GM18867 (cell line): ENCODE data around the gene TMEM41B.
A peak's percentile ranks its signal among the peaks of the same experiment; 100 is the strongest.
"Not testable (repeated sequence)": the region's sequence is repeated elsewhere in the genome, so short reads cannot be mapped to it uniquely, and the experiment has no call there.

Source experiments
- ATAC-seq: cut with Tn5 transposase; IDR thresholded peaks from one replicate; pipeline ENCODE4 v1.9.1; 2021; ENCODE audit warnings: mild to moderate bottlenecking, moderate library complexity; ENCODE audit not compliant: unreplicated experiment

TMEM41B gene

GRCh38 chr11:9263840-9264315 is 50.5 kb downstream of the TMEM41B start:
- ATAC-seq: peak; percentile 75

- ATAC-seq: peak; percentile 27
Measured at GRCh38 chr11:9260838-9261146, 53.6 kb downstream of the TMEM41B start.

GRCh38 chr11:9259981-9260837 is 54.2 kb downstream of the TMEM41B start:
- no peak for ATAC-seq

GRCh38 chr11:9258279-9258678 is 56.1 kb downstream of the TMEM41B start:
- ATAC-seq: not testable (repeated sequence)

GRCh38 chr11:9254416-9254815 is 60.0 kb downstream of the TMEM41B start:
- ATAC-seq: no peak

GRCh38 chr11:9253086-9253485 is 61.3 kb downstream of the TMEM41B start:
- no peak for ATAC-seq

GRCh38 chr11:9251311-9251710 is 63.1 kb downstream of the TMEM41B start:
- ATAC-seq: no peak

GRCh38 chr11:9250139-9250582 is 64.2 kb downstream of the TMEM41B start:
- ATAC-seq: peak; percentile 66

GRCh38 chr11:9249252-9249651 is 65.1 kb downstream of the TMEM41B start:
- ATAC-seq: no peak

GRCh38 chr11:9247863-9248262 is 66.5 kb downstream of the TMEM41B start:
- ATAC-seq: no peak

- ATAC-seq: not testable (repeated sequence)
Measured at GRCh38 chr11:9236242-9236641, 78.2 kb downstream of the TMEM41B start.

- no peak for ATAC-seq
Measured at GRCh38 chr11:9232482-9232881, 81.9 kb downstream of the TMEM41B start.

- ATAC-seq: no peak
Measured at GRCh38 chr11:9231848-9232177, 82.6 kb downstream of the TMEM41B start.
